Astrocyte (in vitro differentiated cells and primary cell): ENCODE results near the gene CERK. TPM values are rescaled to one million over a fixed set of nuclear protein-coding genes. Genes with fewer than 3 reads are reported as not detected.

Source experiments
- DNase-seq: peaks from one replicate; pipeline ENCODE4 v3.0.0-alpha.2; 2010; ENCODE audit warnings: low read depth
- FAIRE-seq: peaks from 2 replicates; lab custom pipeline; 2011; peaks lifted over from hg19 to GRCh38; lab: Jason Lieb, UNC
- H2AFZ ChIP-seq: 2 replicates; pipeline ENCODE4 v1.6.0; 2012; ENCODE audit warnings: low read depth, low read length, inconsistent platforms
- H3K27ac ChIP-seq: 2 replicates; pipeline ENCODE4 v1.5.1; 2011; ENCODE audit warnings: low read depth, low read length, inconsistent platforms
- H3K27me3 ChIP-seq: 2 replicates; pipeline ENCODE4 v1.6.0; 2011; ENCODE audit warnings: low read length, inconsistent platforms; ENCODE audit not compliant: insufficient read depth
- H3K36me3 ChIP-seq: 2 replicates; pipeline ENCODE4 v1.5.1; 2011; ENCODE audit warnings: low read length, inconsistent platforms; ENCODE audit not compliant: insufficient read depth
- H3K4me1 ChIP-seq: 2 replicates; pipeline ENCODE4 v1.5.1; 2011; ENCODE audit warnings: low read length, inconsistent platforms; ENCODE audit not compliant: insufficient read depth
- H3K4me2 ChIP-seq: 2 replicates; pipeline ENCODE4 v1.6.0; 2012; ENCODE audit warnings: low read length, inconsistent platforms
- H3K4me3 ChIP-seq: 2 replicates; pipeline ENCODE4 v1.5.1; 2011; ENCODE audit warnings: low read depth, mild to moderate bottlenecking, low read length, inconsistent platforms; ENCODE audit not compliant: insufficient read depth
- H3K79me2 ChIP-seq: 2 replicates; pipeline ENCODE4 v1.6.0; 2012; ENCODE audit warnings: mild to moderate bottlenecking, low read length, inconsistent platforms; ENCODE audit not compliant: insufficient read depth
- H3K9ac ChIP-seq: 2 replicates; pipeline ENCODE4 v1.6.0; 2012; ENCODE audit warnings: mild to moderate bottlenecking, low read length, inconsistent platforms
- H3K9me3 ChIP-seq: 2 replicates; pipeline ENCODE4 v1.5.1; 2012; ENCODE audit warnings: low read depth, mild to moderate bottlenecking, low read length, inconsistent platforms; ENCODE audit not compliant: insufficient read depth
- H4K20me1 ChIP-seq: 2 replicates; pipeline ENCODE4 v1.6.0; 2012; ENCODE audit warnings: low read length, inconsistent platforms; ENCODE audit not compliant: insufficient read depth
- H3K27ac Mint-ChIP-seq: one replicate; pipeline ENCODE4 v1.8.0; 2021; ENCODE audit warnings: mild to moderate bottlenecking, mixed read lengths; ENCODE audit not compliant: unreplicated experiment
- H3K27me3 Mint-ChIP-seq: one replicate; pipeline ENCODE4 v1.8.0; 2021; ENCODE audit warnings: low read depth, mixed read lengths; ENCODE audit not compliant: unreplicated experiment
- H3K36me3 Mint-ChIP-seq: one replicate; pipeline ENCODE4 v1.8.0; 2021; ENCODE audit warnings: low read depth, mixed read lengths; ENCODE audit not compliant: unreplicated experiment
- H3K4me1 Mint-ChIP-seq: one replicate; pipeline ENCODE4 v1.8.0; 2021; ENCODE audit warnings: low read depth, mixed read lengths; ENCODE audit not compliant: unreplicated experiment
- H3K4me3 Mint-ChIP-seq: one replicate; pipeline ENCODE4 v1.8.0; 2021; ENCODE audit warnings: mild to moderate bottlenecking, moderate library complexity, mixed read lengths; ENCODE audit not compliant: unreplicated experiment
- H3K9me3 Mint-ChIP-seq: one replicate; pipeline ENCODE4 v1.8.0; 2021; ENCODE audit warnings: mild to moderate bottlenecking, mixed read lengths; ENCODE audit not compliant: unreplicated experiment
- EZH2 ChIP-seq: IDR thresholded peaks from 2 replicates; pipeline ENCODE4 v1.6.1; 2012; ENCODE audit warnings: mild to moderate bottlenecking, low read length, inconsistent platforms; ENCODE audit not compliant: insufficient read depth
- total RNA-seq: library from RNA; stranded (reverse); gene quantifications from 2 replicates; pipeline ENCODE4 v1.2.1, GENCODE V29; 2021
- TF ChIP-seq, protein P1 (sequence below): IDR thresholded peaks from 2 replicates; pipeline ENCODE4 v1.5.1; 2011; ENCODE audit warnings: low read depth, mild to moderate bottlenecking, inconsistent platforms, low read length, moderate library complexity; ENCODE audit not compliant: insufficient read depth

CERK gene
- total RNA-seq, 1 donor from 2014 or later = 23.2 TPM

DNA sequence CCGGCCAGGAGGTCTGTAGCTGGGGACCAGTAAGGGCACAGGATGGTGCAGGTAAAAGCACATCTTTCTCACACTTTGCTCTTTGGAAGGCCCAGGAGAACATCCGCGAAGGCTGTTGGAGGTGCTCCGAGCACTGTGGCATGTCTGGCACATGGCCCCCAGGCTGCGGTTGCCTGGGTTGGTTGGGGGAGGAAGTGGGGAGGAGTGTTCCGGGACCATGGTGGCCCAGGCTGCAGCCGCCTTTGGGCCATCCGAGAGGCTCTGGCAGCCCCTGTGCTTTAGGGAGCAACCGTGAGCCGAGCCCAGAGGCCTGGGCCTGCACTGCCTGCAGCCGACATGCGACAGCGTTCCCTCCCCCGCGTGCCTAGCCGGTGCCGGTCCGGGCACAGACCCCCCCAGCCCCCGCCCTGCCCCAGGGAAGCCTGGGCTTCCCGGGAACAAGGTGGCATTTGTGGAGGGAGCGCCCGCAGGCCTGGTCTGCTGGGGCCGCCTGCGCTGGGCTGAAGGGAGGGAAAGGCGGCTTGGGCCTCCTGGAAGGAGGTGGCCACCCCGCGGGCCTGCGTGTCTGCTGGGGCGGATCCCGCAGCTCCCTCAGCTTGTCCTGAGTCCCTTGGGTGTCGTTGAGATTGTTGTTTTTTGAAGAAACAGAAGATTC is 59.9 kb downstream of the CERK start:
- Histone ChIP-seq H3K9me3 (no peaks in the 10 kb centered on the region), H3K36me3 (no peaks in the 10 kb centered on the region), H3K9ac (no peak overlapping the region), H2AFZ (no peak overlapping the region), H4K20me1 (no peaks in the 10 kb centered on the region), H3K79me2 (no peaks in the 10 kb centered on the region), H3K27me3 (no peaks in the 10 kb centered on the region), H3K4me3 (no peak overlapping the region), H3K27ac (no peak overlapping the region), H3K4me1 (no peaks in the 10 kb centered on the region), H3K4me2 (no peak overlapping the region)
- no peaks in the 10 kb centered on the region for H3K9me3 Mint-ChIP-seq
- FAIRE-seq = no peak
- no peak overlapping the region for H3K27ac Mint-ChIP-seq
- DNase-seq = no peak
- H3K4me3 Mint-ChIP-seq = no peak overlapping the region
- TF ChIP-seq EZH2 = no peak
- TF ChIP-seq, protein P1, sequence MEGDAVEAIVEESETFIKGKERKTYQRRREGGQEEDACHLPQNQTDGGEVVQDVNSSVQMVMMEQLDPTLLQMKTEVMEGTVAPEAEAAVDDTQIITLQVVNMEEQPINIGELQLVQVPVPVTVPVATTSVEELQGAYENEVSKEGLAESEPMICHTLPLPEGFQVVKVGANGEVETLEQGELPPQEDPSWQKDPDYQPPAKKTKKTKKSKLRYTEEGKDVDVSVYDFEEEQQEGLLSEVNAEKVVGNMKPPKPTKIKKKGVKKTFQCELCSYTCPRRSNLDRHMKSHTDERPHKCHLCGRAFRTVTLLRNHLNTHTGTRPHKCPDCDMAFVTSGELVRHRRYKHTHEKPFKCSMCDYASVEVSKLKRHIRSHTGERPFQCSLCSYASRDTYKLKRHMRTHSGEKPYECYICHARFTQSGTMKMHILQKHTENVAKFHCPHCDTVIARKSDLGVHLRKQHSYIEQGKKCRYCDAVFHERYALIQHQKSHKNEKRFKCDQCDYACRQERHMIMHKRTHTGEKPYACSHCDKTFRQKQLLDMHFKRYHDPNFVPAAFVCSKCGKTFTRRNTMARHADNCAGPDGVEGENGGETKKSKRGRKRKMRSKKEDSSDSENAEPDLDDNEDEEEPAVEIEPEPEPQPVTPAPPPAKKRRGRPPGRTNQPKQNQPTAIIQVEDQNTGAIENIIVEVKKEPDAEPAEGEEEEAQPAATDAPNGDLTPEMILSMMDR = no peak
- no peaks in the 10 kb centered on the region for H3K27me3 Mint-ChIP-seq
- H3K4me1 Mint-ChIP-seq = no peaks in the 10 kb centered on the region
- no peaks in the 10 kb centered on the region for H3K36me3 Mint-ChIP-seq

DNA sequence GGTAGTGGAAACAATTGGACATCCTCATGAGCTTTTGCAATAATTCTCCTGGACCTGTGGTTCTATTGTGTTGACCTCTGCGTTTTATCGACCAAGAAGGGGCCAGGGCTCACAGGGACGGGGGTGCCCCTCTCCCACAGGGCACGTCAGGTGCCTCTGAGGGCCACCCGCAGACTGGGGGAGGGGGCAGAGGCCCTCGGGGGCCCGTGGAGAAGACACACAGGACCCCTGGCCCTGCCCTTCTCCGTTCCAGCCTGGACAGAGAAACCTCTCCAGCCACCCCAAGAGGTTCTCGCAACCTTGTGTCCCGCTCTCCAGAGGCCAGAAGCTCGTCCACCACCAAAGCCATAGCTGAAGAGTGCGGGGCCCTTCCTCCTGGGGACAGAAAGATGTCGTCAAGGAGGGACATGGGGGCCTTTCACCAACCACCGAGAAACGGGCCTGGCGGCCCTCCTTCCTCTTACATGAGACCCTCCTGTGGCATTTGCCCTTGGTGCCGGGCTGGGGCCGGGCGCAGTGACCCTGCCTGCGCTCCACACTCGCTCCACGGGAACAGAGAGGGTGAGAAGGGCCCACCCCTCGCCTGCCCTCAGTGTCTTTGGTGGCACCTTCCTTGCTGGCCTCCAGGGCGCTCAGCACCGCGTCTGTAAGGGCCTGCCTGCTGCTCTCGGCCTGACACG is 60.6 kb downstream of the CERK start:
- Histone ChIP-seq H3K27ac (no peak overlapping the region), H3K4me1 (no peaks in the 10 kb centered on the region), H3K36me3 (no peaks in the 10 kb centered on the region), H3K4me3 (no peak overlapping the region), H2AFZ (no peak overlapping the region), H3K79me2 (no peaks in the 10 kb centered on the region), H3K9ac (no peak overlapping the region), H3K27me3 (no peaks in the 10 kb centered on the region), H4K20me1 (no peaks in the 10 kb centered on the region), H3K4me2 (no peak overlapping the region), H3K9me3 (no peaks in the 10 kb centered on the region)
- H3K4me3 Mint-ChIP-seq = no peak overlapping the region
- FAIRE-seq = no peak
- no peak for DNase-seq
- no peak overlapping the region for H3K27ac Mint-ChIP-seq
- no peaks in the 10 kb centered on the region for H3K36me3 Mint-ChIP-seq
- no peak for TF ChIP-seq EZH2
- TF ChIP-seq, protein P1 = no peak
- H3K27me3 Mint-ChIP-seq = no peaks in the 10 kb centered on the region
- no peaks in the 10 kb centered on the region for H3K9me3 Mint-ChIP-seq
- H3K4me1 Mint-ChIP-seq = no peaks in the 10 kb centered on the region

DNA sequence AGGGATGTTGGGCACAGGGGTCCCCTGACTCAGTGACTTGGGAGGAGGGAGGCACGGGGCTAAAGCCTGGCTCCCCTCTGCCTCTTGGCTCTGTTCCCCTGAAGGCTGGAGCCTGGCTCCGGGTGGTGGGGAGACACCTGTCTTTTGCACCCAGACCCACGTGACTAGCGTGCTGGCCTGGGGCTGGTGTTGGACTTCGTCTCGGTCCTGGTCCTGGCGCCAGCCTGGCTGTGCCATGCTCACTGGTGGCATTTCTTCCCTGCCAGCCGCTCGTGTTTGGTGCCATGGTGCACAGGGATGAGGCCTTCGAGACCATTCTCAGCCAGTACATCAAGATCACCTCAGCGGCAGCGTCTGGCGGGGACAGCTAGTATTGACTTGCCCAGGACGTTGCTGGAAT is 61.2 kb downstream of the CERK start:
- Histone ChIP-seq H2AFZ (no peak overlapping the region), H4K20me1 (no peaks in the 10 kb centered on the region), H3K27me3 (no peaks in the 10 kb centered on the region), H3K9ac (no peak overlapping the region), H3K9me3 (no peaks in the 10 kb centered on the region), H3K27ac (no peak overlapping the region), H3K4me1 (no peaks in the 10 kb centered on the region), H3K36me3 (no peaks in the 10 kb centered on the region), H3K4me2 (no peak overlapping the region), H3K4me3 (no peak overlapping the region), H3K79me2 (no peaks in the 10 kb centered on the region)
- TF ChIP-seq, protein P1 = no peak
- no peak for TF ChIP-seq EZH2
- Mint-ChIP-seq H3K4me3 (no peak overlapping the region), H3K36me3 (no peaks in the 10 kb centered on the region), H3K27ac (no peak overlapping the region), H3K9me3 (no peaks in the 10 kb centered on the region), H3K4me1 (no peaks in the 10 kb centered on the region), H3K27me3 (no peaks in the 10 kb centered on the region)
- FAIRE-seq (no peak), DNase-seq (no peak)
